Activated gamma-delta T cell treated with Interleukin-2 at 50 U/mL for 16 hours (primary cell): ENCODE measurements around the gene KIF21B.

Experiments used
- DNase-seq: peaks from one replicate; pipeline ENCODE4 v3.0.0-alpha.2; 2020

Gene KIF21B

GRCh38 chr1:201048521-201048920 is 25.0 kb upstream of the KIF21B start:
- DNase-seq, result no peak

GRCh38 chr1:201044119-201044518 is 20.6 kb upstream of the KIF21B start:
- DNase-seq, result no peak

- peak; percentile 70 for DNase-seq
Measured at GRCh38 chr1:201042779-201043461, 19.4 kb upstream of the KIF21B start.

- no peak for DNase-seq
Measured at GRCh38 chr1:201041011-201041410, 17.5 kb upstream of the KIF21B start.

GRCh38 chr1:201039876-201040275 is 16.4 kb upstream of the KIF21B start:
- no peak for DNase-seq

GRCh38 chr1:201039418-201039817 is 15.9 kb upstream of the KIF21B start:
- no peak for DNase-seq

- DNase-seq, result no peak
Measured at GRCh38 chr1:201038186-201038876, 14.8 kb upstream of the KIF21B start.

- no peak for DNase-seq
Measured at GRCh38 chr1:201036188-201036842, 12.8 kb upstream of the KIF21B start.

GRCh38 chr1:201034671-201035070 is 11.2 kb upstream of the KIF21B start:
- DNase-seq, result no peak

GRCh38 chr1:201032408-201032807 is 8.9 kb upstream of the KIF21B start:
- no peak for DNase-seq

GRCh38 chr1:201028461-201028889 is 5.0 kb upstream of the KIF21B start:
- DNase-seq, result no peak

GRCh38 chr1:201026836-201027235 is 3.3 kb upstream of the KIF21B start:
- no peak for DNase-seq

GRCh38 chr1:201026234-201026633 is 2.7 kb upstream of the KIF21B start:
- no peak for DNase-seq

GRCh38 chr1:201025571-201026002 is 2.1 kb upstream of the KIF21B start:
- DNase-seq, result no peak

GRCh38 chr1:201024625-201024998 is 1.1 kb upstream of the KIF21B start:
- no peak for DNase-seq

- DNase-seq, result no peak
Measured at GRCh38 chr1:201023920-201024624, 558 bp upstream of the KIF21B start.

- peak; percentile 31 for DNase-seq
Measured at GRCh38 chr1:201022820-201023516, 546 bp downstream of the KIF21B start.

- DNase-seq, result no peak
Measured at GRCh38 chr1:201022493-201022819, 1.1 kb downstream of the KIF21B start.

GRCh38 chr1:201021630-201022492 is 1.7 kb downstream of the KIF21B start:
- DNase-seq, result no peak

GRCh38 chr1:201020721-201021629 is 2.5 kb downstream of the KIF21B start:
- DNase-seq, result no peak
